Measurements from ENCODE around the gene ROBO4. TPM values are rescaled to one million over a fixed set of nuclear protein-coding genes. Genes with fewer than 3 reads are reported as not detected.

The ROBO4 gene
- total and polyA plus RNA-seq, 2 of the 13 experiments (the other 11 are each of a cell fraction or from before 2014, with no cell fraction given): 0.07 to 1.1 TPM

- TF ChIP-seq FOXC1 (CRISPR knock-in tag; IDR thresholded peaks at IDR 0.05; ENCODE audit: borderline replicate concordance) (no peak), TEAD3 (CRISPR knock-in tag; optimal IDR thresholded peaks at IDR 0.05; ENCODE audit: borderline replicate concordance) (no peak), REST (IDR thresholded peaks at IDR 0.05; ENCODE audit: borderline replicate concordance in 1 of 2, low read depth in 1 of 2, low read length in 2 of 2) (no peak), ZFAT (CRISPR knock-in tag; conservative IDR thresholded peaks at IDR 0.05) (no peak), CC2D1A (CRISPR knock-in tag; IDR thresholded peaks at IDR 0.05) (no peak), ETV5 (CRISPR knock-in tag; IDR thresholded peaks at IDR 0.05; ENCODE audit: borderline replicate concordance) (no peak)
These were observed 10.5 kb downstream of the ROBO4 start (continued) for GRCh38 chr11:124886978-124887666.

- Histone ChIP-seq H3K27me3 (ENCODE audit: control insufficient read depth in 1 of 2, insufficient read depth in 2 of 2, low read length in 2 of 2) (peaks cover 0 to 30% of the 10 kb centered on the region in 2 experiments; a peak in 4 of 5 replicates), H3K27ac (ENCODE audit: extremely low read length, insufficient read depth, low read length) (no peak overlapping the region), H3K36me3 (replicated peaks in 1 of 2; ENCODE audit: control insufficient read depth in 1 of 2, insufficient read depth in 2 of 2, low read length in 2 of 2) (no peaks in the 10 kb centered on the region), H3K4me1 (ENCODE audit: insufficient read depth, low read length) (peaks cover 46% of the 10 kb centered on the region), H4K20me1 (ENCODE audit: insufficient read depth, low read length) (no peaks in the 10 kb centered on the region), H3K4me2 (ENCODE audit: low read depth, low read length) (no peak overlapping the region), H3K9ac (ENCODE audit: insufficient read depth, low read depth, low read length) (no peak overlapping the region), H3K9me3 (ENCODE audit: low read length) (no peaks in the 10 kb centered on the region), H3K4me3 (replicated peaks in 1 of 3; ENCODE audit: insufficient read depth in 1 of 3, low read depth in 2 of 3, low read length in 3 of 3) (no peak overlapping the region), H2AFZ (ENCODE audit: low read length) (no peak overlapping the region), H3K79me2 (ENCODE audit: insufficient read depth, low read length) (no peaks in the 10 kb centered on the region)
- CTCF ChIA-PET (ENCODE audit: low intra/inter-chr PET ratio, low total read pairs): no interaction called here
- DNase-seq (ENCODE audit: low spot score) (no peak), FAIRE-seq (no peak), ATAC-seq (no peak)
- POLR2A ChIA-PET: no interaction called here
- intact Hi-C loops (cut with micrococcal nuclease; ENCODE audit: unreplicated experiment) (no loop called here), in situ Hi-C loops (cut with HindIII; ENCODE audit: extremely low pct_ligation_motif_present, low pct_unique_long_range_greater_than_20kb) (no loop called here)
- TF ChIP-seq ZNF687 (CRISPR knock-in tag; IDR thresholded peaks at IDR 0.05): 0 out of 2 replicates have a peak, but pooled peaks have one; percentile 1
- TF ChIP-seq CEBPZ (IDR thresholded peaks at IDR 0.05; ENCODE audit: low read length): no peak
- no peak for TF ChIP-seq MAFK (conservative IDR thresholded peaks at IDR 0.05 in 1 of 2, IDR thresholded peaks at IDR 0.05 in 1 of 2; ENCODE audit: low read length in 2 of 2)
- WGBS (ENCODE audit: low lambda C conversion rate): 34% methylated on average over 11 of the region's 11 CpGs
- no TSS peak for BruUV-seq (replicated peaks)
These were observed 11.2 kb downstream of the ROBO4 start for GRCh38 chr11:124886476-124886875.

Data from HepG2 (cell line).